Astrocyte of the spinal cord (primary cell): ENCODE measurements around the gene CLCNKB.
A peak's percentile ranks its signal among the peaks of the same experiment; 100 is the strongest.
"Not testable (repeated sequence)": the region's sequence is repeated elsewhere in the genome, so short reads cannot be mapped to it uniquely, and the experiment has no call there.

ENCODE experiments used
- DNase-seq: peaks from one replicate; pipeline ENCODE4 v3.0.0; 2011; ENCODE audit warnings: low read depth, low spot score
- H3K4me3 ChIP-seq: 2 replicates; pipeline ENCODE4 v1.5.1; 2011; ENCODE audit warnings: low read depth, mild to moderate bottlenecking, low read length, moderate library complexity
- CTCF ChIP-seq: IDR thresholded peaks from 2 replicates; pipeline ENCODE4 v1.5.1; 2012; ENCODE audit warnings: low read depth, mild to moderate bottlenecking, low read length, inconsistent platforms
- in situ Hi-C: cut with HindIII; loops from 2 replicates; pipeline ENCODE4 v1.10.0; 2017; ENCODE audit warnings: low sequenced_read_pairs

The CLCNKB gene

GRCh38 chr1:16018749-16019643, 24.6 kb upstream of the CLCNKB start:
- in situ Hi-C loops: no loop called here
- no peak for TF ChIP-seq CTCF
- peak; percentile 8 for DNase-seq
- H3K4me3 ChIP-seq: no peak overlapping the region

GRCh38 chr1:16019644-16020277, 23.8 kb upstream of the CLCNKB start:
- in situ Hi-C loops: no loop called here
- DNase-seq: peak; percentile 12
- TF ChIP-seq CTCF: no peak
- H3K4me3 ChIP-seq: no peak overlapping the region

- in situ Hi-C loops: no loop called here
- DNase-seq: no peak
- TF ChIP-seq CTCF: no peak
- no peak overlapping the region for H3K4me3 ChIP-seq
Observed at GRCh38 chr1:16020325-16020724, 23.3 kb upstream of the CLCNKB start.

- DNase-seq, in situ Hi-C loops, H3K4me3 ChIP-seq: not testable (repeated sequence)
Observed at GRCh38 chr1:16020878-16021277, 22.7 kb upstream of the CLCNKB start.

- in situ Hi-C loops: no loop called here
- no peak for DNase-seq
- TF ChIP-seq CTCF: no peak
- H3K4me3 ChIP-seq: no peak within 1 kb of the TSS
Observed at GRCh38 chr1:16021681-16022080, 21.9 kb upstream of the CLCNKB start, which contains the start of gene CLCNKA. CLCNKA (plus strand) TSS chr1:16022036; CDS start chr1:16022620, 584 bp downstream.

- in situ Hi-C loops: no loop called here
Observed at GRCh38 chr1:16022393-16022792, 21.2 kb upstream of the CLCNKB start.

More at GRCh38 chr1:16022393-16022792, 21.2 kb upstream of the CLCNKB start:
- no peak for TF ChIP-seq CTCF
- H3K4me3 ChIP-seq: no peak overlapping the region
- no peak for DNase-seq
